GM18951 (cell line): ENCODE data around the gene ZNF189.

Source experiments
- POLR2A ChIP-seq: IDR thresholded peaks from 4 replicates; pipeline ENCODE4 v1.6.1; 2011; ENCODE audit warnings: mild to moderate bottlenecking; ENCODE audit not compliant: insufficient read length, insufficient read depth; ENCODE audit errors: extremely low read depth
- in situ Hi-C: fragments of 300-500 bp; cut with MboI; formaldehyde crosslinking; loops from one replicate; pipeline ENCODE4 v1.12.0; 2022; ENCODE audit warnings: low sequenced_read_pairs, mixed read lengths, inconsistent platforms; ENCODE audit not compliant: unreplicated experiment

The ZNF189 gene

GRCh38 chr9:101388507-101388993 lies 10.1 kb upstream of the ZNF189 start:
- TF ChIP-seq POLR2A: no peak
- in situ Hi-C loops: no loop called here

DNA sequence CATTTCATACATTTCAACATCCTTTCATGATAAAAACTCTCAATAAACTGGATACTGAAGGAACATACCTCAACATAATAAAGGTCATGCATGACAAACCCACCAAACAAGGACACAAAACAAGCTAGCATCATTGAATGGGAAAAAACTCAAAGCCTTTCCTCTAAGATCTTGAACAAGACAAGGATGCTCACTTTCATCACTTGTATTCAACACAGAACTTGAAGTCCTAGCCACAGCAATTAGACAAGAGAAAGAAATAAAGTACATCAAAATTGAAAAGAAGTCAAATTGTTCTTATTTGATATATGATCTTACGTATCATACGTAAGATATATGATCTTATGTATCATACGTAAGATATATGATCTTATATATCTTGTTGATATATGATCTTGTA lies 5.5 kb upstream of the ZNF189 start:
- no peak for TF ChIP-seq POLR2A
- in situ Hi-C loops: no loop called here

DNA sequence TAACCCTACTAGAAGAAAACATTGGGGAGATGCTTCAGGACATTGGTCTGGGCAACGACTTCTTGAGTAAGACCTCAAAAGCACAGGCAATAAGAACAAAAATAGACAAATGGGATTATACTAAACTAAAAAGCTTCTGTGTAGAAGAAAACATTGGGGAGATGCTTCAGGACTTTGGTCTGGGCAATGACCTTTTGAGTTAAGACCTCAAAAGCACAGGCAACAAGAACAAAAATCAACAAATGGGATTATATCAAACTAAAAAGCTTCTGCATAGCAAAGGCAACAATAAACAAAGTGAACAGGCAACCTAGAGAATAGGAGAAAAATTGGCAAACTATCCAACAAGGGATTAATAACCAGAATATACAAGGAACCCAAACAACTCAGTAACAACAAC lies 4.0 kb upstream of the ZNF189 start:
- TF ChIP-seq POLR2A: no peak
- in situ Hi-C loops: no loop called here

- TF ChIP-seq POLR2A: no peak
- in situ Hi-C loops: no loop called here
These were observed 944 bp upstream of the ZNF189 start for GRCh38 chr9:101397746-101398067.

- TF ChIP-seq POLR2A: no peak
- in situ Hi-C loops: no loop called here
These were observed 435 bp downstream of the ZNF189 start for GRCh38 chr9:101398930-101399642.

DNA sequence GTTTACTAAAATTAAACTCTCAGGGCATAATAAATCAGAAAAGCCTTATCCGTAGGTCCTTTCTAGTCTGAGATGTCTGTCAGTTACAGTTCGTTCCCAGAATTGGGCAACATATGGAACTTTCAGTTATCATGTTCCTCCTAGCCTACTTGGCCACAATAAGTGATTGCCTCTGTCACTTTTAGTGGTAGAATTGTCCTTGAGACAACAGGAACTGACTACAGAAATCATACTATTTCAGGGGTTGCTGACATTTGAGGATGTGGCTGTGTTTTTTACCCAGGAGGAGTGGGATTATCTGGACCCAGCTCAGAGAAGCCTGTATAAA lies 956 bp downstream of the ZNF189 start:
- in situ Hi-C loops: no loop called here
- no peak for TF ChIP-seq POLR2A

GRCh38 chr9:101400120-101400519 lies 1.5 kb downstream of the ZNF189 start:
- TF ChIP-seq POLR2A: no peak
- in situ Hi-C loops: no loop called here

GRCh38 chr9:101403516-101404285 lies 5.0 kb downstream of the ZNF189 start:
- TF ChIP-seq POLR2A: no peak
- in situ Hi-C loops: no loop called here

DNA sequence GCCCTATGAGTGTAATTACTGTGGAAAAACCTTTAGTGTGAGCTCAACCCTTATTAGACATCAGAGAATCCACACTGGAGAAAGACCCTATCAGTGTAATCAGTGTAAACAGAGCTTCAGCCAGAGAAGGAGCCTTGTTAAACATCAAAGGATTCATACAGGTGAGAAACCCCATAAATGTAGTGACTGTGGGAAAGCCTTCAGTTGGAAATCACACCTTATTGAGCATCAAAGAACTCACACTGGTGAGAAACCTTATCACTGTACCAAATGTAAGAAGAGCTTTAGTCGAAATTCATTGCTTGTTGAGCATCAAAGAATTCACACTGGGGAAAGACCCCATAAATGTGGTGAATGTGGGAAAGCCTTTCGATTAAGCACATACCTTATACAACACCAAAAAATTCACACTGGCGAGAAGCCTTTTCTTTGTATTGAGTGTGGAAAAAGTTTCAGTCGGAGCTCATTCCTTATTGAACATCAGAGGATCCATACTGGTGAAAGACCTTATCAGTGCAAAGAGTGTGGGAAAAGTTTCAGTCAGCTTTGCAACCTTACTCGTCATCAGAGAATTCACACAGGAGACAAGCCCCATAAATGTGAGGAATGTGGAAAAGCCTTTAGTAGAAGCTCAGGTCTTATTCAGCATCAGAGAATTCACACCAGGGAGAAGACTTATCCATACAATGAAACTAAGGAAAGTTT lies 9.9 kb downstream of the ZNF189 start:
- no peak for TF ChIP-seq POLR2A
- in situ Hi-C loops: no loop called here

DNA sequence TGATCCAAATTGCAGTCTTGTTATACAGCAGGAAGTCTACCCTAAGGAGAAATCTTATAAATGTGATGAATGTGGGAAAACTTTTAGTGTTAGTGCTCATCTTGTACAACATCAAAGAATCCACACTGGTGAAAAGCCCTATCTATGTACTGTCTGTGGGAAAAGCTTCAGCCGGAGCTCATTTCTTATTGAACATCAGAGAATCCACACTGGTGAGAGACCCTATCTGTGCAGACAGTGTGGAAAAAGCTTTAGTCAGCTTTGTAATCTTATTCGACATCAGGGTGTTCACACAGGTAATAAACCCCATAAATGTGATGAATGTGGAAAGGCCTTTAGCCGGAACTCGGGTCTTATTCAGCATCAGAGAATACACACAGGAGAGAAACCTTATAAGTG lies 10.4 kb downstream of the ZNF189 start:
- in situ Hi-C loops: no loop called here
- no peak for TF ChIP-seq POLR2A

DNA sequence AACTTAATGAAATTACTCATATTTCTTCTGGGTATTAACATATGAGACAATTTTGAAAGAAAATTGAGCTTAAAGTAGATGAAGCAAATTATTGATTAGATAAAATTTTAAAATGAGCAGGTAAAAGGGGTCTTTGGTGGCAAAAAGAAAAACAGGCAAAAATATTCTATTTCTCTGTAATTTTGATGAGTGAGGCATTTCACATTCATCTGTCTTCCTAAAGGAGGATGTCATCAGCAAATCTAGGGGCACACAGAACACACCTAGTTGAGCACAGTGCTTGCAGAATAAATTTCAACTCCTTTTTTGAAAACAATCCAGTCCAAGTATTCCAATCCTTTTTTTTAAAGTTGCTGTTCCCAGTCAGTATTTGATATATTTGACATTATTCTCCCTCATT lies 16.2 kb downstream of the ZNF189 start:
- no peak for TF ChIP-seq POLR2A
- in situ Hi-C loops: no loop called here

DNA sequence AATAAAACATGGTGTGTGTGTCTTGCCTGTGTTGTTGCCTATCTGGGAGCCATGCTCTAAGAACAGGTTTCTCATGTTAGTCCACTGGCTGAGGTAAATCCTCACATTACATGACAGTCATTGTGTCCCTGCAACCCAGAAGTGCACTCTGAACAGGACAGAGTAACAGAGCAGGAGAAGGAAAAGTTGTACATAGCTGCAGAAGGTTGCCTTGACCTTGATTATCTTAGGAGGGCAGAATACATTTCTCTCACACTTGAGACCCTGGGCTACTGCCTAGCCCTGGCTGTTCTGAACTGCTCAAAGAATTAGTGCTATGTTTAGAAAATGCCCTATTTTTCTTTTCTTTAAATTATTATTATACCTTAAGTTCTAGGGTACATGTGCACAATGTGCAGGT lies 16.9 kb downstream of the ZNF189 start:
- in situ Hi-C loops: no loop called here
- TF ChIP-seq POLR2A: no peak

- no peak for TF ChIP-seq POLR2A
- in situ Hi-C loops: no loop called here
These were observed 18.7 kb downstream of the ZNF189 start for GRCh38 chr9:101417389-101417788.

- no peak for TF ChIP-seq POLR2A
- in situ Hi-C loops: no loop called here
These were observed 19.3 kb downstream of the ZNF189 start for GRCh38 chr9:101417977-101418376.
